Right lobe of liver (tissue), 4 donors: ENCODE measurements around the gene RBX1.
"Not testable (repeated sequence)": the region's sequence is repeated elsewhere in the genome, so short reads cannot be mapped to it uniquely, and the experiment has no call there.

Experiments used
- CTCF ChIP-seq, 4 donors: fragments of 200-600 bp in 3 of 4; fragments of 450-650 bp in 1 of 4; IDR thresholded peaks; one replicate each; pipeline versions ENCODE4 v1.5.1 to v1.8.0; 2016 to 2022; ENCODE audit warnings: antibody characterized with exemption in 4 of 4, mild to moderate bottlenecking in 2 of 4
- POLR2A ChIP-seq: fragments of 450-650 bp; IDR thresholded peaks from one replicate; pipeline ENCODE4 v1.6.1; 2017; ENCODE audit warnings: antibody characterized with exemption, mild to moderate bottlenecking
- donor health status: DM: no; HTN: no; CAD: no.
- donor health status: DM: no; HTN: no; CAD: no.
- donor health status: DM: no; HTN: yes; CAD: no.

DNA sequence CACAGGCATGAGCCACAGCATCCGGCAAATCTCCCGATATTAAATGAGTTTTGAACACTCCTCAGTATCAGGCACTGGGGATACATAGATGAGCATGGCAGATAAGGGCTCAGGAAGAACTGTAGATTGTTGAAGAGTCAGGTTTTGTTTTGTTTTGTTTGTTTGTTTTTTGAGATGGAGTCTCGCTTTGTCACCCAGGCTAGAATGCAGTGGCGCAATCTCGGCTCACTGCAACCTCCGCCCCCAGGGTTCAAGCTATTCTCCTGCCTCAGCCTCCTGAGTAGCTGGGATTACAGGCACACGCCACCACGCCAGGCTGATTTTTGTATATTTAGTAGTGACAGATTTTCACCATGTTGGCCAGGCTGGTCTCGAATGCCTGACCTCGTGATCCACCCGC is 51.2 kb downstream of the RBX1 start:
- not testable (repeated sequence) for TF ChIP-seq CTCF (IDR thresholded peaks at IDR 0.05); POLR2A
